H9 (cell line): ENCODE data around the gene PPIH. TPM values are rescaled to one million over a fixed set of nuclear protein-coding genes. Genes with fewer than 3 reads are reported as not detected.

Experiments
- DNase-seq: peaks from one replicate; pipeline ENCODE4 v3.0.0-alpha.2; 2017
- H2AFZ ChIP-seq: one replicate; pipeline ENCODE4 v1.6.1; 2013; ENCODE audit warnings: mild to moderate bottlenecking, low read length, control low read depth, moderate library complexity
- H2AK5ac ChIP-seq: 2 replicates; pipeline ENCODE4 v1.6.1; 2013; ENCODE audit warnings: low read length, control low read depth, mixed read lengths; ENCODE audit not compliant: insufficient read length
- H2BK120ac ChIP-seq: one replicate; pipeline ENCODE4 v1.6.1; 2013; ENCODE audit warnings: low read depth, mild to moderate bottlenecking, low read length, control low read depth, inconsistent platforms; ENCODE audit not compliant: poor library complexity, severe bottlenecking
- H2BK12ac ChIP-seq: 2 replicates; pipeline ENCODE4 v1.6.1; 2013; ENCODE audit warnings: low read length, control low read depth, mixed read lengths, low read depth; ENCODE audit not compliant: insufficient read length
- H2BK15ac ChIP-seq: 2 replicates; pipeline ENCODE4 v1.6.1; 2013; ENCODE audit warnings: low read depth, low read length, control low read depth
- H2BK20ac ChIP-seq: one replicate; pipeline ENCODE4 v1.6.1; 2013; ENCODE audit warnings: low read depth, mild to moderate bottlenecking, low read length, control low read depth, inconsistent platforms; ENCODE audit not compliant: poor library complexity, severe bottlenecking
- H2BK5ac ChIP-seq: 2 replicates; pipeline ENCODE4 v1.6.1; 2013; ENCODE audit warnings: low read length, control low read depth, mixed read lengths; ENCODE audit not compliant: insufficient read length
- H3K14ac ChIP-seq: 2 replicates; pipeline ENCODE4 v1.6.1; 2013; ENCODE audit warnings: low read length, control low read depth; ENCODE audit not compliant: insufficient read depth
- H3K18ac ChIP-seq: 2 replicates; pipeline ENCODE4 v1.6.1; 2013; ENCODE audit warnings: low read depth, mild to moderate bottlenecking, mixed read lengths, low read length, control low read depth; ENCODE audit not compliant: insufficient read length
- H3K23ac ChIP-seq: 2 replicates; pipeline ENCODE4 v1.6.1; 2013; ENCODE audit warnings: low read length, control low read depth, mixed read lengths, low read depth; ENCODE audit not compliant: insufficient read length
- H3K23me2 ChIP-seq: 2 replicates; pipeline ENCODE4 v1.6.1; 2013; ENCODE audit warnings: low read depth, mild to moderate bottlenecking, mixed read lengths, low read length, control low read depth; ENCODE audit not compliant: insufficient read length, poor library complexity, severe bottlenecking
- H3K27ac ChIP-seq: 2 replicates; pipeline ENCODE4 v1.5.1; 2013; ENCODE audit warnings: low read length, control low read depth, mixed read lengths, low read depth; ENCODE audit not compliant: insufficient read length
- H3K27me3 ChIP-seq: 2 replicates; pipeline ENCODE4 v1.6.1; 2013; ENCODE audit warnings: low read length, control low read depth, inconsistent platforms; ENCODE audit not compliant: insufficient read depth
- H3K4ac ChIP-seq: 2 replicates; pipeline ENCODE4 v1.6.1; 2013; ENCODE audit warnings: low read depth, mild to moderate bottlenecking, control low read depth, inconsistent platforms, low read length, moderate library complexity
- H3K4me1 ChIP-seq: 2 replicates; pipeline ENCODE4 v1.6.1; 2013; ENCODE audit warnings: low read length, control low read depth, inconsistent platforms; ENCODE audit not compliant: insufficient read depth
- H3K4me2 ChIP-seq: 2 replicates; pipeline ENCODE4 v1.6.1; 2013; ENCODE audit warnings: low read length, control low read depth, mixed read lengths; ENCODE audit not compliant: insufficient read length, insufficient read depth
- H3K56ac ChIP-seq: 2 replicates; pipeline ENCODE4 v1.6.1; 2013; ENCODE audit warnings: low read depth, mild to moderate bottlenecking, mixed read lengths, low read length, control low read depth; ENCODE audit not compliant: insufficient read length
- H3K79me1 ChIP-seq: 2 replicates; pipeline ENCODE4 v1.6.1; 2013; ENCODE audit warnings: low read depth, mild to moderate bottlenecking, moderate library complexity, low read length, control low read depth, inconsistent platforms; ENCODE audit not compliant: insufficient read depth, poor library complexity, severe bottlenecking
- H3K79me2 ChIP-seq: 2 replicates; pipeline ENCODE4 v1.6.1; 2013; ENCODE audit warnings: low read length, control low read depth, inconsistent platforms; ENCODE audit not compliant: insufficient read depth
- H3K9ac ChIP-seq: 2 replicates; pipeline ENCODE4 v1.6.1; 2013; ENCODE audit warnings: low read length, control low read depth, mixed read lengths; ENCODE audit not compliant: insufficient read length; ENCODE audit errors: extremely low read depth
- H3K9me3 ChIP-seq: one replicate; pipeline ENCODE4 v1.6.1; 2013; ENCODE audit warnings: low read depth, low read length, inconsistent platforms; ENCODE audit not compliant: control insufficient read depth
- H3T11ph ChIP-seq: one replicate; pipeline ENCODE4 v1.6.1; 2013; ENCODE audit warnings: mild to moderate bottlenecking, low read length, control low read depth, inconsistent platforms
- H4K20me1 ChIP-seq: one replicate; pipeline ENCODE4 v1.6.1; 2013; ENCODE audit not compliant: control insufficient read depth, insufficient read length, insufficient read depth
- H4K5ac ChIP-seq: 2 replicates; pipeline ENCODE4 v1.6.1; 2013; ENCODE audit warnings: low read depth, mild to moderate bottlenecking, mixed read lengths, low read length, control low read depth; ENCODE audit not compliant: insufficient read length
- H4K8ac ChIP-seq: replicated peaks from 2 replicates; pipeline ENCODE4 v1.6.1; 2013; ENCODE audit warnings: low read length, control low read depth, mixed read lengths, low read depth; ENCODE audit not compliant: insufficient read length
- H4K91ac ChIP-seq: 2 replicates; pipeline ENCODE4 v1.6.1; 2013; ENCODE audit warnings: low read depth, mild to moderate bottlenecking, moderate library complexity, mixed read lengths, low read length, control low read depth; ENCODE audit not compliant: insufficient read length
- H3K27ac Mint-ChIP-seq, 3 experiments: 2 replicates in 2 of 3; 3 replicates in 1 of 3; pipeline ENCODE4 v1.8.0; 2020 to 2021; ENCODE audit warnings: mixed read lengths in 3 of 3, mild to moderate bottlenecking in 1 of 3, moderate library complexity in 1 of 3
- H3K27me3 Mint-ChIP-seq: 2 replicates; pipeline ENCODE4 v1.8.0; 2021; ENCODE audit warnings: low read depth, mild to moderate bottlenecking, moderate library complexity, mixed read lengths
- H3K36me3 Mint-ChIP-seq, 3 experiments: 2 replicates in 2 of 3; 3 replicates in 1 of 3; pipeline ENCODE4 v1.8.0; 2020 to 2021; ENCODE audit warnings: low read depth in 3 of 3, mixed read lengths in 3 of 3; ENCODE audit not compliant: insufficient read depth in 1 of 3
- H3K4me1 Mint-ChIP-seq, 2 experiments: 2 replicates each; pipeline ENCODE4 v1.8.0; 2020; ENCODE audit warnings: mixed read lengths in 2 of 2
- H3K4me3 Mint-ChIP-seq, 2 experiments: 2 replicates in 1 of 2; 3 replicates in 1 of 2; pipeline ENCODE4 v1.8.0; 2020 to 2021; ENCODE audit warnings: mild to moderate bottlenecking in 2 of 2, mixed read lengths in 2 of 2, moderate library complexity in 1 of 2
- H3K9me3 Mint-ChIP-seq, 2 experiments: 2 replicates in 1 of 2; 3 replicates in 1 of 2; pipeline ENCODE4 v1.8.0; 2020; ENCODE audit warnings: mild to moderate bottlenecking in 2 of 2, mixed read lengths in 2 of 2, moderate library complexity in 1 of 2
- CTCF ChIP-seq: fragments of 200-600 bp; sonication (generic); conservative IDR thresholded peaks from 3 replicates; pipeline ENCODE4 v1.8.0; 2021; ENCODE audit warnings: antibody characterized with exemption, mild to moderate bottlenecking
- WGBS: extraction: QIAGEN DNeasy Blood & Tissue Kit; methylation state at CpG from one replicate; pipeline ENCODE4 v1.1.7; 2013; ENCODE audit warnings: missing lambda C conversion rate, low lambda C conversion rate, mixed read lengths; ENCODE audit not compliant: insufficient read length; ENCODE audit errors: extremely low coverage; 5-methylcytosine and 5-hydroxymethylcytosine counted together
- total RNA-seq: library from RNA; stranded (reverse); gene quantifications from 2 replicates; pipeline ENCODE4 v1.2.1, GENCODE V29; 2021

Gene PPIH
- total RNA-seq, 1 experiment from 2014 or later, result 89.3 TPM

- Histone ChIP-seq H3K79me1 (peaks cover 7% of the 10 kb centered on the region), H2BK20ac (no peak overlapping the region), H3K18ac (no peak overlapping the region), H3K27me3 (no peaks in the 10 kb centered on the region), H3T11ph (no peak overlapping the region), H3K4me2 (no peak overlapping the region), H2BK12ac (no peak overlapping the region), H3K9ac (no peak overlapping the region), H4K5ac (no peak overlapping the region), H2BK15ac (no peak overlapping the region), H2BK5ac (no peak overlapping the region), H2BK120ac (no peak overlapping the region), H3K4ac (no peak overlapping the region), H3K9me3 (no peaks in the 10 kb centered on the region), H4K8ac (no peak overlapping the region), H2AFZ (no peak overlapping the region), H3K56ac (no peak overlapping the region), H3K79me2 (peaks cover 7% of the 10 kb centered on the region; the same call in 1 of the 2 replicates), H3K23ac (no peak overlapping the region), H3K4me1 (no peaks in the 10 kb centered on the region; the same call in 1 of the 2 replicates), H3K14ac (no peak overlapping the region), H3K23me2 (peaks cover 10% of the 10 kb centered on the region), H4K20me1 (no peaks in the 10 kb centered on the region), H4K91ac (no peak overlapping the region), H3K27ac (no peak overlapping the region), H2AK5ac (no peak overlapping the region)
- no peak overlapping the region; a peak in 1 of 7 replicates for H3K27ac Mint-ChIP-seq
- H3K9me3 Mint-ChIP-seq, result no peaks in the 10 kb centered on the region; a peak in 1 of 5 replicates
- peaks cover 6% of the 10 kb centered on the region for H3K27me3 Mint-ChIP-seq
- H3K4me1 Mint-ChIP-seq, result peaks cover 12 to 13% of the 10 kb centered on the region in 2 experiments
- H3K36me3 Mint-ChIP-seq, result peaks cover 14 to 59% (median 48%) of the 10 kb centered on the region in 3 experiments; a peak in 5 of 7 replicates
- DNase-seq, result no peak
- TF ChIP-seq CTCF, result no peak
- WGBS, result no CpG with 5 or more reads among the region's 3 CpGs
- H3K4me3 Mint-ChIP-seq, result no peak overlapping the region; a peak in 1 of 5 replicates
Measured at GRCh38 chr1:42660907-42661500, 2.8 kb downstream of the PPIH start.
